Spinal cord (tissue), 10 donors: ENCODE data around the gene FUT7. TPM values are rescaled to one million over a fixed set of nuclear protein-coding genes. Genes with fewer than 3 reads are reported as not detected.
A peak's percentile ranks its signal among the peaks of the same experiment; 100 is the strongest.

Source experiments
- DNase-seq, 6 donors: peaks; one replicate each; pipeline versions ENCODE4 v3.0.0 to v3.0.0-alpha.2; 2013 to 2015; ENCODE audit warnings: low spot score in 6 of 6, low read depth in 4 of 6
- H3K27ac ChIP-seq: one replicate; pipeline ENCODE4 v1.5.1; 2013; ENCODE audit warnings: low read depth, low read length, control low read depth
- H3K27me3 ChIP-seq: one replicate; pipeline ENCODE4 v1.6.1; 2013; ENCODE audit warnings: low read length; ENCODE audit not compliant: control insufficient read depth, insufficient read depth
- H3K36me3 ChIP-seq: one replicate; pipeline ENCODE4 v1.6.1; 2013; ENCODE audit warnings: low read length; ENCODE audit not compliant: control insufficient read depth, insufficient read depth
- H3K4me1 ChIP-seq: one replicate; pipeline ENCODE4 v1.6.1; 2013; ENCODE audit warnings: low read length; ENCODE audit not compliant: control insufficient read depth, insufficient read depth
- H3K4me3 ChIP-seq: one replicate; pipeline ENCODE4 v1.5.1; 2013; ENCODE audit warnings: low read depth, low read length, control low read depth
- H3K9me3 ChIP-seq: one replicate; pipeline ENCODE4 v1.6.1; 2013; ENCODE audit warnings: low read length; ENCODE audit not compliant: control insufficient read depth, insufficient read depth
- WGBS: methylation state at CpG from one replicate; pipeline ENCODE4 v1.1.5; 2013; ENCODE audit warnings: missing lambda C conversion rate; ENCODE audit not compliant: insufficient coverage; 5-methylcytosine and 5-hydroxymethylcytosine counted together
- polyA plus RNA-seq, 2 donors: library from polyadenylated mRNA; unstranded; fragments of 120-200 nt; gene quantifications; one replicate each; pipeline ENCODE4 v1.2.1, GENCODE V29; 2013; ENCODE audit not compliant: insufficient read length in 2 of 2
- total RNA-seq, 2 donors: library from RNA; depleted of rRNA in 1 of 2; stranded (reverse); fragments of 120-200 nt in 1 of 2; fragments of >200 nt in 1 of 2; gene quantifications; one replicate each; pipeline versions ENCODE4 v1.2.3 to v1.2.4, GENCODE V29; 2013 to 2014
- donor health status: healthy.

Gene FUT7
- total and polyA plus RNA-seq, 4 donors, result 0.06 to 0.52 (median 0.45) TPM

DNA sequence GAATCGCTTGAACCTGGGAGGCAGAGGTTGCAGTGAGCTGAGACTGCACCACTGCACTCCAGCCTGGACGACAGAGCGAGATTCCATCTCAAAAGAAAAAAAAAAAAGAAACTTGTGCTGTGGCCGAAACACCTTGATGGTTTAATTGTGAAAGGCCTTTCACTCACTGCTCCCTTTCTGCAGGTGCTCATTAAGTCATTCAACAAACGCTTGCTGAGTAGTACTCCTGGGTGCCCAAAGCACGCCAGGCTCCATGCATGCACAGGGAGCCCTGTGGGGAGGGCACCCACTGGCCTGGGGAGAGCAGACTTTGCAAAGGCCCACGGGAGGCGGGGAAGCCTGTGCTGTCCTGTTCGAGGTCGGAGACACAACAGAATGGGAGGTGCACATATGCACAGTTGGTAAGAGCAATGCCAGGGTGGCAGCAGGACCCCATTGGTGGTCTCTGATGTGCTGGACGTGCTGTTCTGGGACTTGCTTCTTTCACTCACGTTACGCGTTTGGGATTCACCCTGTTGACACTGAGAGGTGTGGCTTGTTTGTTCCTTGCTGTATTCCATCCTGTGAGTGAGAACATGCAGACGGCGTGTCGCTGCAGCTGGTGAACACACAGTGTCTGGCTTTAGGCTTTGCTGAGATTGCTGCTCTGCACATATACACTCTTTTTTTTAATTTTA lies 25.0 kb upstream of the FUT7 start:
- WGBS, result 70% methylated on average over 10 of the region's 17 CpGs
- no peak for DNase-seq
- peaks cover 29% of the 10 kb centered on the region for H3K27me3 ChIP-seq
- no peak overlapping the region for H3K27ac ChIP-seq
- H3K4me3 ChIP-seq, result no peak overlapping the region
- peaks cover 9% of the 10 kb centered on the region for H3K36me3 ChIP-seq
- H3K9me3 ChIP-seq, result no peaks in the 10 kb centered on the region
- H3K4me1 ChIP-seq, result peaks cover 55% of the 10 kb centered on the region

DNA sequence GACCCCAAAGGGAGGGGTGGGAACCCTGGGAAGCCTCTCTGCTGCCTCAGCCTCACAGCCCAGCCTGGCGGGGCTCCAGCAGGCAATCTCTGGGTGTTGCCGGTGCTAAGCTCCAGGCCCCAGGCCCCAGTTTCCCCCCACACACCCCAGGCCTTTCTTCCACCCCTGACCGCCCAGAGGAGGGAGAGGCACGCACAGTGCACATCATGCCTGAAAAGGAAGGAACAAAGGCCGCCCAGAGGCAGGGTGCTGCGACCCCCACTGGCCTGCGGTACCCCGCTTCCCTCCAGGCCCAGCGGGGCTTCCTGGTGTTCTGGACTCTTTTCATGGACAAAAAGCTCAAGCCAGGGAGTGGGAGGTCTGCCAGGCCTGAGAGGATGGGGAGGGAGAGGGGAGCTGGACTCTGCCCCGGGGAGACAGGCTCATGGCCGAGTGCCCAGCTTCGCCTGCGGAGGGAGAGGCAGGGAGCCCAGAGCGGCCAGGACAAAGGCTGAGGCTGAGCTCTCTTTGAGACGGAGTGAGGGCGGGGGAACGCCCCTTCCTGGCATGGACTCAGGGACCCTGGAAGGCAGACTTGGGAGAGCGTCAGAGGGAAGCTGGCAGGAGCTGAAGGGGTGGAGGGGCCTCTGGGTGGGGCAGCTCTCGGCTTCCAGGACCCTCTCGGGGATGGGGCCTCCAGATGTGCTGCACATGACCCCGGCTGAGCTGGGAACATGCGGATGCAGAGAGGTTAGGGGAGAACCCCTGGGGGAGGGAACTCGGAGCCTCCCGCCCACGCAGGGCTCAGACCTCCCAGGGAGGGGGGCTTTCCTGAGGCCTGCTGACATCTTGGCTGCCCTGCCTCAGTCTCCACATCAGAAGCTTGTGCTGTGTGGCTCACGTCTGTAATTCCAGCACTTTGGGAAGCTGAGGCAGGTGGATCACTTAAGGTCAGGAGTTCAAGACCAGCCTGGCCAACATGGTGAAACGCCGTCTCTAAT lies 23.8 kb upstream of the FUT7 start:
- no peaks in the 10 kb centered on the region for H3K9me3 ChIP-seq
- DNase-seq, result peak; percentile 78 to 98 (median 88)
- peak overlapping the region; percentile 94 for H3K27ac ChIP-seq
- peaks cover 55% of the 10 kb centered on the region for H3K4me1 ChIP-seq
- H3K36me3 ChIP-seq, result peaks cover 21% of the 10 kb centered on the region
- WGBS, result 27% methylated on average over 24 of the region's 28 CpGs
- peaks cover 34% of the 10 kb centered on the region for H3K27me3 ChIP-seq
- no peak overlapping the region for H3K4me3 ChIP-seq

DNA sequence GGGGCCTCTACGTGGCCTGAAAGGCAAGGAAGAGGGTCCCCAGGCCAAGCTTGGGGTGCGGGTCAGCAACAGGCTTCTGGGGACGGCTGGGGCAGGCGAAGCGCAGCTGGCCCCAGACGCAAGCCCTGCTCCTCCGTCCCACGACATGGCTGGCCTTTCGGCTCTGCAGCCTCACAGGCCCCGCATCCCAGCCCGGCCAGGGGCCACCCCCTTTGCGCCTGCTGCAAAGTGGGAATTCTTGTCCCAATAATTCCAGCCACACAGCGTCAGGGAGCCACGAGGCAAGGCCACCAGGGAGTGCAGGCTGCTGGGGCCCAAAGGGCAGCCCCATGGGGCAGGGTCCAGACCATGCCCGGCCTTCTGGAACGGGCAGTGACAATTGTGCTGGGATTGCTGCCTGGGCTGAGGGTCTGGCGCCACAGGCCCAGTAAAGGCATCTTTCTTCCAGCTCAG lies 23.1 kb upstream of the FUT7 start:
- no peaks in the 10 kb centered on the region for H3K9me3 ChIP-seq
- peaks cover 34% of the 10 kb centered on the region for H3K27me3 ChIP-seq
- no peak overlapping the region for H3K4me3 ChIP-seq
- H3K27ac ChIP-seq, result peak overlapping the region; percentile 94
- H3K36me3 ChIP-seq, result peaks cover 25% of the 10 kb centered on the region
- WGBS, result 48% methylated on average over 17 of the region's 17 CpGs
- peaks cover 61% of the 10 kb centered on the region for H3K4me1 ChIP-seq
- no peak for DNase-seq

DNA sequence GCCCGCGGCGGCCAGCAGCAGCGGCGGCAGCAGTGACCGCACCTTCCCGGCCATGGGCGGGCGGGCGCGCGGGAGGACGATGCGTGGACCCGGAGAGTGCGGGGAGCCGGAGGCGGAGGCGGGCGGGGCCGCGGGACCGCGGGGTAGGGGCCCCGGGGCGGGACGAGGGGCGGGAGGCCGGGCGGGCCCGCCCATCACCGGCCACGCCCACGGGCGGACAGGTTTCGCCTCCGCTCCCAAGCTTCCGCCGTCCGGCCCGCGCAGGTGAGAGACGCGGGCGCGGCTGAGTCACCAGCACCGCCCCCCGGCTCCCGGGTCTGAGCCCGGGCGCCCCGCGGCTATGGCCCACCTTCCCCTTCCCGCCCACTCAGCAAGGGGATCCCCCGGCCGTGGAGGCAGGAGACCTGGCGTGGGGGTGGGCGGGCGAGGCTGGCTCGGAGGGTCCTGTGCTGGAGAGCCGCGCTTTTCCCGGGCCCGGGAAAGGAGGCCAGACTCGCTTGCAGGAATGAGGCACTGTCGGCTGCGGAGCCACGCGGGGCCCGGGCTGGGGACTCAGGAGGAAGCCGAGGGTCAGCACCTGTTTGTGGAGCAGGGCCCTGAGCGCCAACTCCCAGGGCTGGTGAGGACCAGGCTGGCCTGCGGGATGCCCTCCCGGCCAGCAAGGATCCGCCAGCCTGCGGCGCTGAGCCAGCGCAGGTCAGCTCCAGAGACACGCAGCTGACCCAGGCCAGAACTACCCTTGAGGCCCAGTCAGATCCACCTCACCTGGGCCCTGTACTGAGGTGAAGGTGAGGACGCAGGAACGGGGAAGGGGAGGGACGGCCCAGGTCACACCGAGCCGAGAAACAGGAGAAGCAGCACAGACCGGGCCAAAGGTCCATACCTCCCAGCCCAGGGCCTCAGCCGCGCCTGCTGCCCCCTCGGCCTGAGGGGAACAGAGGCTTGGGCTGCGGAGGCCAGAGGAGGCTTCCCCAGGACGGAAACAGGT lies 22.4 kb upstream of the FUT7 start, which contains the start of gene ENTPD2:
Gene ENTPD2 (minus strand): TSS at position 118 of the 988 bp plus-strand sequence. CDS start 64 bp downstream, at position 54.
- peaks cover 26% of the 10 kb centered on the region for H3K36me3 ChIP-seq
- peak within 1 kb of the TSS; percentile 28 for H3K4me3 ChIP-seq
- H3K27me3 ChIP-seq, result peaks cover 41% of the 10 kb centered on the region
- DNase-seq, result no peak
- peak within 1 kb of the TSS; percentile 94 for H3K27ac ChIP-seq
- H3K9me3 ChIP-seq, result no peaks in the 10 kb centered on the region
- peaks cover 68% of the 10 kb centered on the region for H3K4me1 ChIP-seq
- WGBS, result 15% methylated on average over 88 of the region's 90 CpGs

DNA sequence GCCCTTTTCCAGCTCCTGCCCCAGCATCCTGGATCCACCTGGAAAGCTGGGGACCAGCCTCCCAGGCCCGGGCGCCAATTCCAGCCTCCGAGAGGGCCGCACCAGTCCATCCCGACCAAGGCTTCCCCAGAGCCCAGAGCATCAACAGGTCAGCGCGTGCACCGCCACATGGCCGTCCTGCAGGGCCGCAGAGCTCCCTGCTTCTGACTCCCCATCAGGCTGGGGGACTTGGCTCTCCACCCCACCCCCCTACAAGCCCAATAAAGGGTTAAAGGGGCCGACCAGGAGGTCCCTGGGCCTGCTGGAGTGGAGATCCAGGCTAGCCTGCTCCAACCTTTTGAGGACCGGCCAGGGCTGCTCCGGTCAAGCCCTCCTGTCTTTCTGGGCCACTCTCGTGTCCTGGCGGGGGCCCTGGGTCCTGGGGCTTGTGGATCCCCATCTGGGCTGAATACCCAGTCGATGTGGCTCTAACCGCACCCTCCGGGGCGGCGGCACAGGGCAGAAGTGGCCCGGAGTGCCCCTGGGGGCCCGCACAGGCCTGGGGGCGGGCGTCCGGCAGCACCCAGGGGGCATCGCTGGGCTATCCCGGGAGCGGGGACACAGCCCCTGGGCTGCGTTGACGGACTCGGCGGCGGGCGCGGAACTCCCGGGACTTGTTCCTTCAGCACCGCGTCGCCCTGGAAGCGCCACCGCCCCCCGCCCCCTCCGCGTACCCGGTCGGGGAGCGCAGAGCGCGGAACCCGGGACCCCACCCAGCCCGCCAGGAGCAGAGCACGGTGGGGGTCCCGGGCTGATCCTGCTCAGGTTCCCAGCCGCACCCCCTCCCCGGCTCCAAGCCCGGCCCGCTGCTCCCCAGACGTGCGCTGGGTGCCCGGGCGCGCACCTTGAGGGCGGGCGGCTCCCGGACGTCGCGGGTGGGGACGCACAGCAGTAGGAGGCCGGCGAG lies 21.4 kb upstream of the FUT7 start:
- 11% methylated on average over 69 of the region's 71 CpGs for WGBS
- H3K27ac ChIP-seq, result no peak overlapping the region
- no peak for DNase-seq
- peak overlapping the region; percentile 28 for H3K4me3 ChIP-seq
- H3K4me1 ChIP-seq, result peaks cover 76% of the 10 kb centered on the region
- no peaks in the 10 kb centered on the region for H3K9me3 ChIP-seq
- peaks cover 46% of the 10 kb centered on the region for H3K27me3 ChIP-seq
- peaks cover 29% of the 10 kb centered on the region for H3K36me3 ChIP-seq

DNA sequence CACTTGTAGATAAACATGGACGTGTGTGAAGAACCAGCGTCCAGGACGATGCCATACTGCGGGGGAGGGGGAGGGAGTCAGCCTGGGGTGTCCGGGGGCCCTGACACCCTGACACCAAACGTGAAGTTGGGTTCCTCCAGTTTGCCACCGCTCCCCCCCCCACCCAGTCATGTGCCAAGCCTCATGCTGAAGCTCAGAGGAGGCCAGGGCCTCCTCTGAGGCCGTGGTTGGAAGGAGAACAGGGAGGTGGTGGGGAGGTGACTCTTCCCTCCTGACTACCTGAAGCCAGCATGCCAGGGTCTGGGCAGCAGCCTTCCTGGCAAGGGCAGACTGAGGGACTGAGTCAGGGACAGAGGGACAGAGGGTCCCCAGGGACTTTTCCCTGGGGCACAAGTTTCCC lies 20.4 kb upstream of the FUT7 start:
- WGBS, result 67% methylated on average over 1 of the region's 8 CpGs
- Histone ChIP-seq H3K27me3 (peaks cover 56% of the 10 kb centered on the region), H3K27ac (no peak overlapping the region), H3K4me3 (no peak overlapping the region), H3K36me3 (peaks cover 35% of the 10 kb centered on the region), H3K4me1 (peaks cover 76% of the 10 kb centered on the region), H3K9me3 (no peaks in the 10 kb centered on the region)
- no peak for DNase-seq

DNA sequence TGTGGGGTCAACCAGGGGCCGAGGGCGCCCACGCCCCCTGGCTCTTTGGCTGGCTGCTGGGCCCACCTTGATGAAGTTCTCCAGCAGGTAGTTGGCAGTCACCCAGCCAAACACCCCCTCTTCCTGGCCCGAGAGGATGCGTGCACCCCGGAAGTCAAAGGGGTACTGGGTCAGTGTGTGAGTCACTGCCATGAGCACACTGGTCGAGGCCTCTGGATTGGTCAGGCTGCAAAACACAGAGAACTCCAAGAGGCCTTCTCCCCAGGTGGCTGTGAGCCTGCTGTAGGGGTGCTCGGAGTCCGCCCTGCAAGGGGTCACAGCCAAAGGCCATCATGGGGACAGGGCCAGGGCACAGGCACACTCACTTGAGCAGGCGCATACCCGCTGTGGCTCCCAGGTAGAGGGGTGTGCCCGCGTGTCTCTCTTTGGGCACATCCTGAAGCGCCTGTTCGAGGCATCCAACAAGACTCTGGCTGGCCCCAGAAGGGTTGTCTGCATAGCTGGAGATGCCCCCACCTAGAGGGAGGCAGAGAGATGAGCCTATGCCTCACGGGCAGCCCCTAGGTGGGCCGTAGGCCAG lies 19.3 kb upstream of the FUT7 start:
- peaks cover 76% of the 10 kb centered on the region for H3K4me1 ChIP-seq
- peaks cover 35% of the 10 kb centered on the region for H3K36me3 ChIP-seq
- no peak overlapping the region for H3K27ac ChIP-seq
- H3K27me3 ChIP-seq, result peaks cover 56% of the 10 kb centered on the region
- H3K9me3 ChIP-seq, result no peaks in the 10 kb centered on the region
- no peak for DNase-seq
- H3K4me3 ChIP-seq, result no peak overlapping the region
- 90% methylated on average over 17 of the region's 17 CpGs for WGBS

DNA sequence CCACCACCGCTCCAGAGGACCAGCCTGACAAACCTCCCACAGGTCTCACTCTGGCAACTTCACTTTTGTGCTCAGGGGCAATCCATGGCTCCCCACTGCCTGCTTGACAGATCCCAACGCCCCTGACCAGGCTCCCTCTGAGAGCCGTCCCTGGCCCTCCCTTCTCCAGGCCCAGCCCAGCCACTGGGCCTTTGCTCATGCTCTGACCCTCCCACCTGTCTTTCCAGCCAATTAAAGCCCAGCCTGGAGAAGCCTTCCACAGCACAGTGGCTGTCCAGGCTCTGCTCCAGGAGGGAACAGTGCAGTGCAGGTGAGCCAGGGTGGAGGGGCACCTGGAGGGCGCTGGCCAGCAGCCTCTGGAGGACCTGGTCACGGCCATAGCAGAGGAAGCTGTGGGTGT lies 18.7 kb upstream of the FUT7 start:
- H3K27me3 ChIP-seq, result peaks cover 55% of the 10 kb centered on the region

More for the DNA sequence above, 18.7 kb upstream of the FUT7 start:
- Histone ChIP-seq H3K27ac (no peak overlapping the region), H3K9me3 (no peaks in the 10 kb centered on the region), H3K4me3 (no peak overlapping the region), H3K36me3 (peaks cover 35% of the 10 kb centered on the region), H3K4me1 (peaks cover 71% of the 10 kb centered on the region)
- no peak for DNase-seq
- WGBS, result 61% methylated on average over 5 of the region's 5 CpGs
